HG03039 (cell line): ENCODE measurements around the gene KANSL1.
"Not testable (repeated sequence)": the region's sequence is repeated elsewhere in the genome, so short reads cannot be mapped to it uniquely, and the experiment has no call there.

Experiments used
- ATAC-seq: cut with Tn5 transposase; IDR thresholded peaks from one replicate; pipeline ENCODE4 v1.9.1; 2021; ENCODE audit warnings: mild to moderate bottlenecking, moderate library complexity; ENCODE audit not compliant: unreplicated experiment

The KANSL1 gene

GRCh38 chr17:46193151-46193625 lies at the start of gene KANSL1:
KANSL1 (minus strand) TSS chr17:46193429; CDS start chr17:46172143, 21,286 bp downstream.
- ATAC-seq = peak; percentile 59

GRCh38 chr17:46231359-46231758 lies 38.1 kb upstream of the KANSL1 start:
- not testable (repeated sequence) for ATAC-seq

- ATAC-seq = peak; percentile 97
These were observed 32.1 kb upstream of the KANSL1 start for GRCh38 chr17:46225274-46225794.

GRCh38 chr17:46224864-46225263 lies 31.6 kb upstream of the KANSL1 start:
- ATAC-seq = peak; percentile 28

GRCh38 chr17:46223041-46223440 lies 29.8 kb upstream of the KANSL1 start:
- not testable (repeated sequence) for ATAC-seq

GRCh38 chr17:46216682-46217081 lies 23.5 kb upstream of the KANSL1 start:
- no peak for ATAC-seq

GRCh38 chr17:46212634-46213435 lies 19.6 kb upstream of the KANSL1 start:
- ATAC-seq = no peak

- ATAC-seq = no peak
These were observed 15.8 kb upstream of the KANSL1 start for GRCh38 chr17:46208997-46209396.

- ATAC-seq = no peak
These were observed 12.7 kb upstream of the KANSL1 start for GRCh38 chr17:46205975-46206374.

- ATAC-seq = no peak
These were observed 9.2 kb upstream of the KANSL1 start for GRCh38 chr17:46202424-46202823.

- no peak for ATAC-seq
These were observed 8.3 kb upstream of the KANSL1 start for GRCh38 chr17:46201491-46201890.

GRCh38 chr17:46200197-46200596 lies 7.0 kb upstream of the KANSL1 start:
- ATAC-seq = no peak

GRCh38 chr17:46199379-46199778 lies 6.2 kb upstream of the KANSL1 start:
- ATAC-seq = no peak

- ATAC-seq = no peak
These were observed 5.0 kb upstream of the KANSL1 start for GRCh38 chr17:46198233-46198632.

- no peak for ATAC-seq
These were observed 4.3 kb upstream of the KANSL1 start for GRCh38 chr17:46197530-46197929.

- no peak for ATAC-seq
These were observed 2.9 kb upstream of the KANSL1 start for GRCh38 chr17:46195939-46196716.

GRCh38 chr17:46195217-46195855 lies 2.1 kb upstream of the KANSL1 start:
- no peak for ATAC-seq

- ATAC-seq = no peak
These were observed 1.4 kb upstream of the KANSL1 start for GRCh38 chr17:46194393-46195216.

- ATAC-seq = peak; percentile 50
These were observed 580 bp upstream of the KANSL1 start for GRCh38 chr17:46193626-46194392.
